Head of caudate nucleus (tissue), 42 donors: ENCODE results near the gene PARVG.

Experiments used
- DNase-seq, 42 donors: peaks; one replicate each; pipeline versions ENCODE4 v3.0.0 to v3.0.0-alpha.2; 2020 to 2021; ENCODE audit warnings: mixed read lengths in 7 of 42
- intact Hi-C: fragments of 100-400 bp; cut with DNase I; formaldehyde crosslinking; loops from one replicate; pipeline ENCODE4 v1.15.0; 2022

Gene PARVG

DNA sequence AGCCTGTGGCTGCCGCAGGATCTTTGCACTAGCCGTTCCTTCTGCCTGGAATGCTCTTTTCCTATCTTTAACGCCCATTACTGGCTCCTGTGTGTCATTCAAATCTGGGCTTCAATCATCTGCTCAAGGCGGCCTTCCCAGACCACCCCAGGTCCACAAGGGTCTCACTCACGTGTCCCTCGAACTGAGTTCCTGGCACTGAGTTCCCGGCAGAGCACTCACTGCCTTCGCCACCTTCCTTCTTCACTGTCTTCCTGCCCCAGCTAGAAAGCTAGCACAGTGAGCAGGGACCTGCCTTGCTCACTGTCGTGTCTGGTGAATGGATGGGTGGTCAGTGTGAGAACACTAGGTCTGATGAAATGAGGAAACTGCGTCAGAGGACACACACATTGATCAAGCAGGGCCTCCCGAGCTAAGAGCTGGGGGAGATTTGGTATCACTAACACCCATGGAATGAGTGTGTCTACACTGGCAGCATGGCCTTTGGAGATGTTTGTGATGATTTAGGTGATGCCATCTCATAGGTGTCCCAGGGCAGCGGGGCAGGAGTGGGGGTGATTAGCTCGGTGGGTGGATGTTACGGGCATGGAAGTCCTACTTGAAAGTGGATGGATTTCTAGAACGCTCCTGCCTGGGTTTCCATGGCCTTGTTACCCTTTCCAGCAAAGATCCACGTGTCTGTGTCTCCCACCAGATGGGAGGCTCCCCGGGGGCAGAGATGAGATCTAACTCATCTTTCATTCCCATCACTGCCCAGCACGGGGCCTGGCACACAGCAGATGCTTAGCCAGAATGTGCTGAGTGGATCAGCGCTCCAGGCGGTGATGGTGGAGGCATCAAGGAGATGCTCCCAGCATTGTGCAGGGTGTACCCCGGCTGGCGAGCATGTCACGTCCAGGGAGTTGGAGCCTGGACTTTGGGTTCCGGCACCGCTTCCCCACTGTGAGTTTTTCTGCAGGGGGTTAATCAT, 67.5 kb downstream of the PARVG start:
- peak in 3 of 42 donors; percentile 4 to 17 (median 4) for DNase-seq

DNA sequence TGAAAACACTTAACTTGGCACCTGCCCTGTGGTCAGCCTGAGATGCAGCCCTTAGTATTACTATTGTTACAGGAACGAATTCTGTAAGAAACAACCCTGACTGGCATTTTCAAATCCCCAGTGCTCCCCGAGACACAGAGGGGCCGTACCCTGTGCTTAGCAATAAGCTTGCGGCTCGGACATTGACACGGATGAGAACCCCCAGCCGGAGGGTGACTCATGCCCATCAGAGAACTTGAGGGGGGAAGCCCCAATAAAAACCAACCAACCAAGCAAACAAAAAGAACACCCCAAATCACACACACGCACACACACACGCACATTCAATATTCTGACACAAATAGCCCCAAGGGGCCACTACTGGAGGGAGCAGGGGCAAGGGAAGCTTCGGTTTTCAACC, 68.2 kb downstream of the PARVG start:
- DNase-seq = peak in 1 of 42 donors; percentile 1
- intact Hi-C loops = no loop called here

More for the DNA sequence above, 67.5 kb downstream of the PARVG start:
- intact Hi-C loops = no loop called here

DNA sequence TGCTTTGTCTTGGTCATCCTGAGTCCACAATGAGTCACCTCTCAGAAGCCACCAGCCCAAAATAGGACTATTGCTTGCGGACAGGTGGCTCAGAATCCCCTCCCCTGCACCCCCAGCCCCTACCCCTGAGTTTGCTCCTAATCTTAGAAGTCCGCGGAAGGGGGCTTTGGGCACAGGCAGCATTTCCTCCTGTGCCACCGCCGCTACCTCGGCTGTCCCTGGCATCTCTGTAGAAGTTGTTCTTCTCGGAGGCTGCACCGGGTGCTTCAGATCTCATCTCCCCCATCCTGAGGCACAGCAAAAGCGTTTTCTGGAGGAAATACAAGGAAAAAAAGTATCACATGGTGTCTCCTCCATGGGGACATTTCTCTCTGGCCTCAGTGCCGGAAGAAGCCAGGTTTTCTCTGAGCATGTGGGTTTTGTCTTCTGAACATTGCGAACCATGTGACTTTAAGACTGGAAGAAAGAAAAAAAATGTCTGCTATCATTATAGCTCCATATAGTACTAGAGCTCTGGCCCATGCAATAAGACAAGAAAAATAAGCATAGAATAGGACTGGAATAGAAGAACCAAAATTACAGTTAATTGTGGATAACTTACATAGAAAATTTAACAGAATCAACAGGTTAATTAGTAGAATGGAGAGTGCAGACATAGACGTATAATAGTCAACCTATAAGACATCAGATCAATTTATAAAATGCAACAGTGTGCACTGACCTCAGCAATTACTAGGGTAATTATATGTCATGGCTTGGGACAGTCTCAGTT, 68.8 kb downstream of the PARVG start:
- intact Hi-C loops = no loop called here
- peak in 1 of 42 donors; percentile 15 for DNase-seq

DNA sequence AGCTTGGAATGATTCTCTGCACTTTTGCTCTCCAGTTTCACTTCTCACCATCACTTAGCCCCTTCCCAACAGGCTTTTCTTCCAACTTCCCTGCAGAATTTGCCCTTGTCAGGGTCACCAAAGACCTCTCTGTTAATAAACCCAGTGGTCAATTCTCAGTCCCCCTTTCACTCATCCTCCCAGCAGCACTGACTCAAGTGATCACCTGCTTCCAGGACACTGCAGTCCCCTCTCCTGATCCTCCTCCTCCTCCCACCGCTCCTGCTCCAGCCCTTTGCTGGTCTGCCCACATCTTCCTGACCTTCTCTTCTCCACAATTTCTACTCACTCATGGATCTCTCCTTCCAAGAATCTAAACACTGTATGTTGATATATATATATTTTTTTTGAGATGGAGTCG, 74.1 kb downstream of the PARVG start:
- DNase-seq = peak in 5 of 42 donors; percentile 2 to 31 (median 3)
- intact Hi-C loops = no loop called here

DNA sequence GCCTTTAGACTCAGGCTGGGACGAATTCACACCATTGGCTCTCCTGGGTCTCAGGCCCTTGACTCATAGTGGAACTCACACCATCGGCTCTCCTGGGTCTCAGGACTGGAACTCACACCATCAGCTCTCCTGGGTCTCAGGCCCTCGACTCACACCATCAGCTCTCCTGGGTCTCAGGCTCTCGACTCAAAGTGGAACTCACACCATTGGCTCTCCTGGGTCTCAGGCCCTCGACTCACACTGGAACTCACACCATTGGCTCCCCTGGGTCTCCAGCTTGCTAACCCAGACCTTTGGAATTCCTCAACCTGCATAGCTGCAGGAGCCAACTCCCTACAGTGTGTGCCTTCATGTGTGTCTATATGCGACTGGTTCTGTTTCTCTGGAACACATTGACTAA, 75.4 kb downstream of the PARVG start:
- peak in 5 of 42 donors; percentile 0 to 7 (median 3) for DNase-seq

DNA sequence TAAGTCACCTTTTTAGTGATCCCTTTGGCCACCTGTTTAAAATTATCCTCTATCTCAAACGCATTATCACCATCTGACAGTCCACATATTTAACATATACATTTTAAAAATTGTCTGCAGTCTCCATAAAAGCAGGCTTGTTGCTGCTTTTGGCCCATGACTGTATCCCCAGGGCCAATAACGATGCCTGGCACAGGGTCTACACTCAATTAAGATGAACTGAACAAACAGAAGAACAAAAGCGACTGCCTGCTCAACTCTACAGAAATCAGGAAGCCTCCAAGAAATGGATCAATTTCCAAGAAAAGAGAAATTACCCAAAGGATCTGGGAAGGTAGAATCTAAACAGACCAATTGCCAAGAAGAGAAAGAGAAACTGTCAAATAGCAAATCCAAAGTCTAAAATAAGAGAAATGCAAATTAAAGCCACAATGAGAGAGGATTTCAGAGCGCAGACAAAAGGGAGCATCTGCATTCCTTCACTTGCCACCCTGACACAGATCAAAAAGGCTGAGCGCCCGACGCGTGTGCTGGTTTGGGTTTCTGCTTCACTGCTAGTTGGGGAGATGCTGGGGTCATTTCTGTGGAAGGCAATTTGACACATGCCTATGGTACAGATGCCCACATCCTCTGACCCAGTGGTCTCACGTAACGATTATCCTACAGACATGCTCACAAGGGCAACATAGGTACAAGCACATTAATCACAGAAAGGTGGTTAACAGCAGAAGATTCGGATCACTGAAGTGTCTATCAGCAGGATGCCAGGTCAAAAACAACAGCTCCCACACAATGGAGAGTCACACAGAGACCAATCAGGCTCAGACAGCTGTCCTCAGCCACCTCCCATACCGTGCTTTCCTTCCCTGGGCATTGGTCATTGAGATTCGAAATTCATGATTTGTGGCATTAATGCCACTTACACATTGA, 76.1 kb downstream of the PARVG start:
- DNase-seq = peak in 7 of 42 donors; percentile 2 to 23 (median 11)
- intact Hi-C loops = no loop called here

More for the DNA sequence above, 75.4 kb downstream of the PARVG start:
- intact Hi-C loops = no loop called here
